ENCODE measurements around the gene C1orf116.

DNA sequence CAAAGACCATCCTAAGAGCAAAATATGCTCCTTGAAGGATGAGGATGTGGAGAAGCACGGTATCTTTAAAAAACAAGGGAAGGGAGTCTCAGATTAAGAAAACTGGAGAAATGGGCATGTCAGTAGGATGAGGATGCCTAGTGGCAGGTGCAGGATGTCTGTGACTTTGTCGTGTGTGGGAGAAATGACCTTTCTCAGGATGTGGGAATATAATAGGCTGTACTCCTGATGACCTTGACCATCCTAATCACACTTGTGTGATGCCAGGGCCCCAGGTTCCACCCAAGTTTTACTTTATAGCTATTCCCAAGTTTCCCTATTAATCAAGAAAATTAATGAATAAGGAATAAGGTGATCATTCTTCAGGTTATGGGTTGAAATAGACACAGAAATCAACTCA is 12.9 kb downstream of the C1orf116 start:
- TF ChIP-seq, protein P1, sequence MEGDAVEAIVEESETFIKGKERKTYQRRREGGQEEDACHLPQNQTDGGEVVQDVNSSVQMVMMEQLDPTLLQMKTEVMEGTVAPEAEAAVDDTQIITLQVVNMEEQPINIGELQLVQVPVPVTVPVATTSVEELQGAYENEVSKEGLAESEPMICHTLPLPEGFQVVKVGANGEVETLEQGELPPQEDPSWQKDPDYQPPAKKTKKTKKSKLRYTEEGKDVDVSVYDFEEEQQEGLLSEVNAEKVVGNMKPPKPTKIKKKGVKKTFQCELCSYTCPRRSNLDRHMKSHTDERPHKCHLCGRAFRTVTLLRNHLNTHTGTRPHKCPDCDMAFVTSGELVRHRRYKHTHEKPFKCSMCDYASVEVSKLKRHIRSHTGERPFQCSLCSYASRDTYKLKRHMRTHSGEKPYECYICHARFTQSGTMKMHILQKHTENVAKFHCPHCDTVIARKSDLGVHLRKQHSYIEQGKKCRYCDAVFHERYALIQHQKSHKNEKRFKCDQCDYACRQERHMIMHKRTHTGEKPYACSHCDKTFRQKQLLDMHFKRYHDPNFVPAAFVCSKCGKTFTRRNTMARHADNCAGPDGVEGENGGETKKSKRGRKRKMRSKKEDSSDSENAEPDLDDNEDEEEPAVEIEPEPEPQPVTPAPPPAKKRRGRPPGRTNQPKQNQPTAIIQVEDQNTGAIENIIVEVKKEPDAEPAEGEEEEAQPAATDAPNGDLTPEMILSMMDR (IDR thresholded peaks at IDR 0.05; ENCODE audit: insufficient read depth, low read length): no peak
- no peak for TF ChIP-seq GABPA (IDR thresholded peaks at IDR 0.05; ENCODE audit: low read depth)
